Neural progenitor cell (in vitro differentiated cells): ENCODE measurements around the gene DHDH.

Experiments
- CTCF ChIP-seq: fragments of 200-600 bp; sonication (generic); IDR thresholded peaks from 2 replicates; pipeline ENCODE4 v1.5.1; 2017; ENCODE audit warnings: antibody characterized with exemption, mild to moderate bottlenecking
- EZH2 ChIP-seq: fragments of 200-600 bp; sonication (generic); IDR thresholded peaks from 2 replicates; pipeline ENCODE4 v1.6.1; 2017; ENCODE audit warnings: antibody characterized with exemption, mild to moderate bottlenecking, moderate library complexity
- EZH2phosphoT487 ChIP-seq: fragments of 200-600 bp; sonication (generic); IDR thresholded peaks from 2 replicates; pipeline ENCODE4 v1.6.1; 2017; ENCODE audit warnings: antibody characterized with exemption

GRCh38 chr19:48982280-48982679 is 48.8 kb downstream of the DHDH start:
- TF ChIP-seq CTCF (no peak), EZH2 (no peak), EZH2phosphoT487 (no peak)
